ENCODE data around the gene GLP2R. TPM values are rescaled to one million over a fixed set of nuclear protein-coding genes. Genes with fewer than 3 reads are reported as not detected.

GLP2R gene
- 0.28 and 0.85 TPM in 2 replicates for total RNA-seq

GRCh38 chr17:9825641-9826150 lies at the start of gene GLP2R:
Gene GLP2R (plus strand): TSS chr17:9825924. CDS start chr17:9826064, 140 bp downstream.

GRCh38 chr17:9790889-9791876 lies 34.5 kb upstream of the GLP2R start, which contains the start of gene DHRS7C:
Gene DHRS7C (minus strand): TSS chr17:9791592. CDS start chr17:9791284, 308 bp downstream.

GRCh38 chr17:9821921-9822320 lies 3.8 kb upstream of the GLP2R start, which contains the start of gene GSG1L2:
Gene GSG1L2 (minus strand): TSS chr17:9822079. CDS start chr17:9822071, 8 bp downstream.

GRCh38 chr17:9905078-9905415 lies 79.3 kb downstream of the GLP2R start, which contains the start of gene RCVRN:
Gene RCVRN (minus strand): TSS chr17:9905271. CDS start chr17:9905180, 91 bp downstream.

Other genes starting within 250 kb of the GLP2R start
- gene CFAP52, start 249.3 kb upstream of the GLP2R start, total RNA-seq: 0.18 and 0.28 TPM in 2 replicates
- under 0.01 TPM in 2 replicates for gene USP43, start 180.4 kb upstream of the GLP2R start, total RNA-seq
- not detected in 2 replicates for gene DHRS7C, start 34.3 kb upstream of the GLP2R start, total RNA-seq
- not detected in 2 replicates for gene GSG1L2, start 3.8 kb upstream of the GLP2R start, total RNA-seq
- gene RCVRN, start 79.3 kb downstream of the GLP2R start, total RNA-seq: 0.28 and 0.37 TPM in 2 replicates